NB4 (cell line): ENCODE measurements around the gene PPP1R1C.
"Not testable (repeated sequence)": the region's sequence is repeated elsewhere in the genome, so short reads cannot be mapped to it uniquely, and the experiment has no call there.

Source experiments
- DNase-seq: peaks from one replicate; pipeline ENCODE4 v3.0.0; 2010; ENCODE audit warnings: low read depth
- H3K4me3 ChIP-seq: one replicate; pipeline ENCODE4 v1.5.1; 2011; ENCODE audit warnings: mild to moderate bottlenecking, low read depth, low read length, moderate library complexity
- MYC ChIP-seq: IDR thresholded peaks from 2 replicates; pipeline ENCODE4 v1.6.1; 2011; ENCODE audit warnings: low read depth, low read length
- POLR2A ChIP-seq: IDR thresholded peaks from 2 replicates; pipeline ENCODE4 v1.6.1; 2011; ENCODE audit warnings: mild to moderate bottlenecking; ENCODE audit not compliant: insufficient read length; ENCODE audit errors: extremely low read depth
- TF ChIP-seq, protein P1 (sequence below): IDR thresholded peaks from one replicate; pipeline ENCODE4 v1.5.1; 2012; ENCODE audit warnings: low read depth, low read length
- TF ChIP-seq, protein P2 (sequence below): IDR thresholded peaks from 2 replicates; pipeline ENCODE4 v1.6.1; 2011; ENCODE audit warnings: low read depth, low read length

The PPP1R1C gene

DNA sequence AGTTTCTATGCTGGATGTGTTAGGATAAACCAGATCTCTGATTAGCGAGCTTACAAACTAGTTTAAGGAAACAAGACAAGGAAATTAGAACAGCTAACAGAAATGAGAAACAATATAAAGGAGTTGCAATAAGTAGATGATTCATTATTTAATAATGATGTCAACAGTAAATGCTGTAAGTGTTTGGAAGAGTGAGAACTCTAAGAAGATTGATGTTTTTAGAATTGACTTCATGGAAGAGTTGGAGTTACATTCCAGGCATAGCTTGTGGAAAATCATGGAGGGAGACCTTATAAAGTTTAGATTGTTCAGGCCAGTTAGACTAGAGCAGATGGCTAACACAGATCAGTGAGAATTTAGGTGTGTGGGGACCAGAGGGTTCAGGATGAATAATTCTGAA lies 32.6 kb downstream of the PPP1R1C start:
- H3K4me3 ChIP-seq, result no peak overlapping the region
- no peak for DNase-seq
- TF ChIP-seq, protein P1, sequence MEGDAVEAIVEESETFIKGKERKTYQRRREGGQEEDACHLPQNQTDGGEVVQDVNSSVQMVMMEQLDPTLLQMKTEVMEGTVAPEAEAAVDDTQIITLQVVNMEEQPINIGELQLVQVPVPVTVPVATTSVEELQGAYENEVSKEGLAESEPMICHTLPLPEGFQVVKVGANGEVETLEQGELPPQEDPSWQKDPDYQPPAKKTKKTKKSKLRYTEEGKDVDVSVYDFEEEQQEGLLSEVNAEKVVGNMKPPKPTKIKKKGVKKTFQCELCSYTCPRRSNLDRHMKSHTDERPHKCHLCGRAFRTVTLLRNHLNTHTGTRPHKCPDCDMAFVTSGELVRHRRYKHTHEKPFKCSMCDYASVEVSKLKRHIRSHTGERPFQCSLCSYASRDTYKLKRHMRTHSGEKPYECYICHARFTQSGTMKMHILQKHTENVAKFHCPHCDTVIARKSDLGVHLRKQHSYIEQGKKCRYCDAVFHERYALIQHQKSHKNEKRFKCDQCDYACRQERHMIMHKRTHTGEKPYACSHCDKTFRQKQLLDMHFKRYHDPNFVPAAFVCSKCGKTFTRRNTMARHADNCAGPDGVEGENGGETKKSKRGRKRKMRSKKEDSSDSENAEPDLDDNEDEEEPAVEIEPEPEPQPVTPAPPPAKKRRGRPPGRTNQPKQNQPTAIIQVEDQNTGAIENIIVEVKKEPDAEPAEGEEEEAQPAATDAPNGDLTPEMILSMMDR, result no peak
- TF ChIP-seq MYC (no peak), POLR2A (no peak)
- TF ChIP-seq, protein P2, sequence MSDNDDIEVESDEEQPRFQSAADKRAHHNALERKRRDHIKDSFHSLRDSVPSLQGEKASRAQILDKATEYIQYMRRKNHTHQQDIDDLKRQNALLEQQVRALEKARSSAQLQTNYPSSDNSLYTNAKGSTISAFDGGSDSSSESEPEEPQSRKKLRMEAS, result no peak

DNA sequence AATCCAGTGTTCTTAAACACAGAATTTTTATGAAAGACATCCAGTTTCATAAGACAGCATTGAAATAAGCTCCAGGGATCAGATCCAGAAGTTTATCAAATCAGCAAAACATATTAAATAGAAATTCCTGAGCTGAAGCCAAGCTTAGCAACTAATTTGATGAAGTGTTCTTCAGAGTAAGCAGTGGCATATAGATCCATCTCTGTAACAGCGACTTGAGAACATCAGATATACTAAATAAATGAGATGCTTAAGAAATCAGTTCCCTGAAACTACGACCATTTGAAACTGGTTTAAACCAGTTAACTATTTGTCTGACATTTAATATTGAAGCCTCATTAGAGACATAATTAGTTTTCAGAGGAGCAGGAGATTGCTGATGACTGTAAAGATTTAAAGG lies 34.1 kb downstream of the PPP1R1C start:
- DNase-seq, result no peak
- TF ChIP-seq POLR2A, result no peak
- TF ChIP-seq, protein P2, result no peak
- TF ChIP-seq, protein P1, result no peak
- TF ChIP-seq MYC, result no peak
- no peak overlapping the region for H3K4me3 ChIP-seq

DNA sequence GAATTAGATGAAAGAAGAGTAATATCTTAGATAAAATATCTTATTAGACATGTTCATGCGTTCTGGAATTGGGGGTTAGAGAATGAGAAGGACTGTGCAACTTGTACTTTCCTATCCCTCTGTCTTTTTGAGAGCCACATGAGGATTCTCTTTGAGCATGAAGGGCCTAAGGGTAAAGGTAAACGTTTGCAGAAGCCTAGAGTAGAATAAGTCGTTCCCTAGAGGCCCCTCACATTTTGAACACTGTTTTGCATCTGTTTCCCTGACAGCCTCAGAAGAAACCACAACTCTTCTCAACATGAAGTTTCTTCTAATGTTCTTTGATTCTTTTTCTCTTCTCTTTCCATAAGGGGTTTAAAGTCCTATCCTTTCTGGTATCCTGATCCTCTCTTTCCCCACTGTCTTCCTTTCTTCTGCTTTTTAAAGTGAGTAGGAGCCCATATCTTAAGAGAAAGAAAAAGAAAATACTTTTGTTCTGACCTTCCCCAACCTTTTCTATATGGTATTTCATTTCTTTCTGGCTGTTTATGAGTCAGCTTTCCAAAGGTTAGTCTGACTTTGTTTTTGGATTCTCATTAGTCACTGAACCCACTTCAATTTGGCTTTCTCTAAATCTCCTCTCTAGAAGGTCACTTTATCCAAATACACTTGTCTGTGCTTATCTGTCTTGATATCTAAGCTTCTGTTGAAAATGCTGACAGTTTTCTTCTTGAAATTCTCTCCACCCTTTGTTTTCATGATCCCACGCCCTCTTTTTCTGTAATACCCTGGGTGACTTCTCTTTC lies 34.8 kb downstream of the PPP1R1C start:
- TF ChIP-seq, protein P2, result no peak
- no peak for TF ChIP-seq POLR2A
- TF ChIP-seq, protein P1, result no peak
- no peak for TF ChIP-seq MYC
- no peak overlapping the region for H3K4me3 ChIP-seq
- DNase-seq, result no peak

DNA sequence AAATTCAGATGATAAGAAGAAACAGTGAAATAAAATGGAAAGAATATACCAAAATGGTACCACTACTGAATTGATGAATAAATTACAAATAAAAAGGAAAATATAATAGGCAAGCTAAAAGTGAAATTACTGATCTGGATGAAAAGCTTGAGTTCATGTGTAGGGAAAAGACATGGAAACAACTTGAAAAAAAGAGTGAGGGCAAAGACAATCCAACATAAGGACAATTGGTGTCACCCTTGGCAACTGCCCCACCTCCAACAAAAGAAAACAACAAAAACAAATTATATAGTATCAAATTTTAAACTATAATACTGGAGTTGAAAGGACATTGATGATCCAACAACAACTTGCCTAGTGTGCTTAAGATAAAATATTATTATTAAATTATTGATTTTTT lies 37.6 kb downstream of the PPP1R1C start:
- no peak for DNase-seq
- TF ChIP-seq POLR2A, result no peak
- TF ChIP-seq, protein P1, result no peak
- TF ChIP-seq, protein P2, result no peak
- no peak for TF ChIP-seq MYC
- H3K4me3 ChIP-seq, result no peak overlapping the region

DNA sequence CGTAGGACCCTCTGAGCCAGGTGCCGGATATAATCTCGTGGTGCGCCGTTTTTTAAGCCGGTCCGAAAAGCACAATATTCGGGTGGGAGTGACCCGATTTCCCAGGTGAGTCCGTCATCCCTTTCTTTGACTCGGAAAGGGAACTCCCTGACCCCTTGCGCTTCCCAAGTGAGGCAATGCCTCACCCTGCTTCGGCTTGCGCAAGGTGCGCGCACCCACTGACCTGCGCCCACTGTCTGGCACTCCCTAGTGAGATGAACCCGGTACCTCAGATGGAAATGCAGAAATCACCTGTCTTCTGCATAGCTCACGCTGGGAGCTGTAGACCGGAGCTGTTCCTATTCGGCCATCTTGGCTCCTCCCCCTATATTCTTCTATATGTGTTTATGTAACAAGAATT lies 45.2 kb downstream of the PPP1R1C start:
- not testable (repeated sequence) for H3K4me3 ChIP-seq, DNase-seq

DNA sequence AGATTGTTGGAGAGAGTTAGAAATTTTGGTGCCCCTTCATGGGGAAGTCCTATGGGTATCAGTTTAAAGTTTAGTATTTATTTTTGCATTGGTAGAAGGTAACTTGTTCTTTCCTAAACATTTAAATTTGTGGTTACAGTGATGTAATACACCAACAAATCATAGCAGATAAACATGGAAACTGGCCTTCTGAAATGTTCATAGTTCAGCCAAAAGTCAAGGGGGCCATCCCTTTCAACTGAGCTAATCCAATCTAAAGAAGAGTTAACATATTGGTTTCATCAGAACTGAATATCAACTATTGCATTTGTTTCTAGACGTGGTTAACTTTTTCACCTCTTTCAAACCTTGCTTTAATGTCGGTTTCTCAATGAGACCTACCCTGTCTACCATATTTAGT lies 46.3 kb downstream of the PPP1R1C start:
- no peak overlapping the region for H3K4me3 ChIP-seq
- TF ChIP-seq POLR2A, result no peak
- TF ChIP-seq, protein P2, result no peak
- TF ChIP-seq, protein P1, result no peak
- no peak for TF ChIP-seq MYC
- DNase-seq, result no peak
